DMS79 (cell line): ENCODE data around the gene DAAM1.

Experiments
- DNase-seq: peaks from one replicate; lab custom pipeline; 2025; lab: John Stamatoyannopoulos, UW

DAAM1 gene

GRCh38 chr14:59314953-59315599 is 126.6 kb downstream of the DAAM1 start:
- DNase-seq = no peak

GRCh38 chr14:59316151-59316830 is 127.8 kb downstream of the DAAM1 start:
- no peak for DNase-seq

GRCh38 chr14:59317346-59317745 is 128.9 kb downstream of the DAAM1 start:
- no peak for DNase-seq

GRCh38 chr14:59317798-59318505 is 129.5 kb downstream of the DAAM1 start:
- DNase-seq = peak; percentile 85

DNA sequence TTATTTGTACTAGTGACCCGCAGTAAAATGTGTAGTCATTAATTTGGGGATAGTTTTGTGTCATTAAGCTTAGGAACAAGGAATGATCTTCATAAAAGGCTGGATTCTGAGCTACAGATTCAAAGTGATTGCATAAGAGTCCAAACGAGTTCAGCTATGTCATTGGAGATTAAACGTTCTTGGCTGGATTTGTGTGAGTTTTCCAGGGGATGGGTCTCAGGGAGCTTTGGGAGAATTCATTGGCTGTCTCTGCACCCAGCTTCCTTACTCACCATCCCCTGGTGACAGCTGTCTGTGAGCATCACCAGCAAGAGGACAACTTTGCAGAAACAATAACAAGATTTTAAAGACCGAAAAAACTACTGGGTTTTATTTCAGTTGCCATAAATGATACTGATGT is 130.4 kb downstream of the DAAM1 start:
- no peak for DNase-seq

DNA sequence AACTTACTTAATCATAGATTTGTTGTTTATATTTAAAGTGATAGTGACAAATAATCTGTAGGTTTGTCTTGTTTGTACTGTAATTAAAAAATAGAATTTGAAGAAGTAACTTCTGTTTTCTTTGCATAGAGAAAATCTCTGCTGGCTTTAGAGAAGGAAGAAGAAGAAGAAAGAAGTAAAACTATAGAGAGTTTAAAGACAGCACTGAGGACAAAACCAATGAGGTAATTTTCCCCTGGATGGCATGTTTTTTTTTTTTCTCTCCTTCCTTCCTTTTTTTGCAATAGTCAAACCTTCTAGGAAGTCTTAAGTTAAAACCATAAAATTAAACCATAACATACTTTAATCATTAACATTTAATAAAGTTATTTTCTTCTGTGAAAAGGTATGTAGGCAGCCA is 131.9 kb downstream of the DAAM1 start:
- no peak for DNase-seq

GRCh38 chr14:59320763-59321625 is 132.5 kb downstream of the DAAM1 start:
- DNase-seq = no peak

GRCh38 chr14:59321626-59321949 is 133.1 kb downstream of the DAAM1 start:
- no peak for DNase-seq

GRCh38 chr14:59325906-59326305 is 137.4 kb downstream of the DAAM1 start:
- DNase-seq = no peak

- no peak for DNase-seq
These were observed 140.0 kb downstream of the DAAM1 start for GRCh38 chr14:59328454-59328853.

- no peak for DNase-seq
These were observed 142.0 kb downstream of the DAAM1 start for GRCh38 chr14:59330455-59330854.

DNA sequence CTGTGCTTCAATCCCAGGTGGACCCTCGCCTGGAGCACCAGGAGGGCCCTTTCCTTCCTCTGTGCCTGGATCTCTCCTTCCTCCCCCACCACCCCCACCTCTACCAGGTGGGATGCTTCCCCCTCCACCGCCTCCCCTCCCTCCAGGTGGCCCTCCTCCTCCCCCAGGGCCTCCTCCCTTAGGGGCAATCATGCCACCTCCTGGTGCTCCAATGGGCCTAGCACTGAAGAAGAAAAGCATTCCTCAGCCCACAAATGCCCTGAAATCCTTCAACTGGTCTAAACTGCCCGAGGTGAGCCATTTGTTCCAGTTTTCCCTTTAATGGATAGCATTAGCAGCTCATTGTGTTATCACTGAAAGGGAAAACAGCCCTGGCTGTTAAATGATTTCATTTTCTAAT is 142.8 kb downstream of the DAAM1 start:
- DNase-seq = no peak

GRCh38 chr14:59332727-59333126 is 144.3 kb downstream of the DAAM1 start:
- no peak for DNase-seq

DNA sequence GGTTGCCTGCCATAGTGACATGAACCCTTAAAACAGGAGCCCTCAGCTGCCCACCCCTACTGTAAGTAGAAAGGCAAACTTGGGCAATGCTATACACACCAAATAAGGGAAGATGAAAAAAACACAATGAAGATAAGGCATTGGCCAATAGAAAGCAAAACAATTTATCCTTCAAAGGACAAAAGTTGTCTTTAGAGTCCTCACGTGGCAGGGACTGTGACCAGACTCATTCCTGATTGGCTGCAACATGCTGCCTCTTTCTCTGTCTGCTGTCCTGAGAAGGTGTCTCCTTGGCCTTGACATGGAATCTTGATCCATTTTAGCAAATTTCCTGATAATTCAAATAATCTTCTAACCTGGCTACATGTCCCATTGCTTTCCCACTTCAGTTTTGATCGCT is 144.8 kb downstream of the DAAM1 start:
- peak; percentile 44 for DNase-seq

- DNase-seq = peak; percentile 93
These were observed 145.2 kb downstream of the DAAM1 start for GRCh38 chr14:59333668-59334067.

DNA sequence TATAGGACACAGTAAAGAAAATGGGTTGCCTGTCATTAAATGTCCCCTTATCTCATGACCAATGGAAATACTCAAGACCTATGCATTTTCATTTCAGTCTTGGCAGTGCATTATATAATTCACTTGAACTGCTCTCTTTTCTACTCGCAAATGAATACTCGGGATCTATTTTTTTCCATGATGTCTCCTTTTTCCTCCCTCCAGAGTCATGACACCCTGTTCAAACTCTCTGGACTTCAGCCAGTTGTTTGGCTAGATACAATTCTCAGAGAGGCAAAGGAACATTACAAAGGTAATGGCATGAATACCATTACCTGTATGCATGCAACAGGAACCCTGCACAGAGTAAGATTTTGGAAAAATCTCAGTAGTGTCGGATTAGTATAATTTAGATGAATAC is 145.8 kb downstream of the DAAM1 start:
- no peak for DNase-seq

DNA sequence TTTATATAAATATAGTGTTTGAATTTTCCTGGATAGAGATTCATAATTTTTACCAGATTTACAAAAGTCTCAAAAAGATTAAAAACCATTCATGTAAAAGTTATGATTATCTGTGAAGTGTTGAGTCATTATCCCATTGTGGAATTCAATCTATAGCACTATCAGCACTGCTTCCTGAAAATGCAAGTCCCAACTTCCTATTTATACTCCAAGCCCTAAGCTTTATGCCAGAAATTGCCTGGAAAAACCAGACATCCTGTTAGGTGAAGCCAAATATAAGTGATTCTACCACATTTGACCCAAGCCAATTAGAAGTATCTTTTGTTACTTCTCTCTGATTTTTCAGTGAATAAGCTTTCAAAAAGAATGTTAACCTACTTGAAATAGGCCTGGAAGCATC is 147.6 kb downstream of the DAAM1 start:
- no peak for DNase-seq

DNA sequence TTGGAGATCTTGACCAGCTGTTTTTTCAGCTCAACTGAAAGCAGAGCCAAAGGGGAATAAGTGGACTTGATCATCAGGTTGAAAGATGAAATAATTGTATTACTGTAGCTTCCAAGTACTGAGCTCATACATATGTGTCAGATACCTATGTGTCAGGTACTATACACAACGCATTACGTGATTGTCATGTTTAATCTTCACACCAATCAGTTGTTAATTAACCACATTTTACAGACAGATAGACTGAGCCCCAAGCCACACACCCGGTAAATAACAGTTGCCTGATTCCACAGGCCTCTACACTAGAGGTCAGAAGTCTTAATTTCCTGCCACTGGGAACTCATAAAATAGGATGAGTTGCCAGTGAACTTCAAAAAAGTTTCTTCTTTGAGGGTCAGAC is 148.2 kb downstream of the DAAM1 start:
- no peak for DNase-seq

- no peak for DNase-seq
These were observed 148.7 kb downstream of the DAAM1 start for GRCh38 chr14:59337141-59337611.

GRCh38 chr14:59338761-59339160 is 150.3 kb downstream of the DAAM1 start:
- no peak for DNase-seq

DNA sequence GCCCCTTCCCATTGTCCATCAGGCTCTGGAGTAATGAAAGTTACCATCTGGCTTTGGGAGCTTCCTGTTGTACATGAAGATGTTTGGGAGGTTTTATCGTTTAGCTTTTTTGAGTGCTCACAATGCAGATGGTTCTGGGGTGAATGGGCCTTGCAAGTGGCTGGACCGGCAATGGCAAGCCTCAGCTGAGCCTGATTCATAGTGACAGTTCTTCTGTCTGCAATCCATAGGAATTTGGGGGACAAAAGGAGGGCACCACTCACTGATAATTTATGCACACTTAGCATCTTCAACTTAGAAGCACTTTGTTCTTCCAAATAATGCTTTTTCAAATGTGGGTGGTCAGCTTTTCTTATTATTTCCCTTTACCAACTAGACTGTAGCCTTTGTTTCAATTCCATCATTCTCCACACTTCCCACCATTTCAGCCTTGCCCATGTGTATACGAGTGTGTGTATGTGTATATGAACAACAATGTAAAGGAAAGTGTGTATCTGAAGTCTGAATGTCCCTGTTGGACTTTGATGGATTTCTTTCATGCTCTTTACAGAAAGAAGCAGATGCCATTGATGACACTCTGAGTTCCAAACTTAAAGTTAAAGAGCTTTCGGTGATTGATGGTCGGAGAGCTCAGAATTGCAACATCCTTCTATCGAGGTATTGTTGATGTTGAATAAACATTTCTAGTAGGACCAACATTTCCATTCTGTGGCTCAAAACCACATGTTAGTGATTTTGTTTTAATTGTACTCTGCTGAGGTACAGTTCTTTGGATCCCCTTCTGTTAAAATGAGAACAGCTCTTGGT is 151.3 kb downstream of the DAAM1 start:
- DNase-seq = no peak
